RWPE1 (cell line): ENCODE data around the gene TUBB4B.
"Not testable (repeated sequence)": the region's sequence is repeated elsewhere in the genome, so short reads cannot be mapped to it uniquely, and the experiment has no call there.

Source experiments
- CTCF ChIA-PET: fragments of 350-600 bp; sonication (Branson Sonifier 250); formaldehyde crosslinking; extraction: SDS; loops from one replicate; lab custom pipeline; 2021; lab: Yijun Ruan, JAX
- POLR2A ChIA-PET: fragments of 400-600 bp; formaldehyde crosslinking; extraction: SDS; loops from one replicate; lab custom pipeline; 2020; ENCODE audit warnings: antibody characterized with exemption; ENCODE audit not compliant: low non-redundant PET; lab: Yijun Ruan, JAX
- DNase-seq: peaks from one replicate; pipeline ENCODE4 v3.0.0; 2012; ENCODE audit warnings: low spot score
- H3K27ac ChIP-seq: fragments of 450-650 bp; 2 replicates; pipeline ENCODE4 v1.5.1; 2017
- CTCF ChIP-seq: fragments of 450-650 bp; conservative IDR thresholded peaks from 2 replicates; pipeline ENCODE4 v1.5.1; 2017; ENCODE audit warnings: low read depth, mild to moderate bottlenecking

The TUBB4B gene

GRCh38 chr9:137237759-137238726 lies 3.0 kb upstream of the TUBB4B start:
- ChIA-PET CTCF (interaction anchor here (0.6 to 3.3 kb wide), 15 partner anchors 11 to 1236 kb away, joined by 3 to 24 read pairs (median 4); partner anchors contain the start of genes LRRC26, RNF224 and SSNA1), POLR2A (interaction anchor here (0.6 to 1.8 kb wide), 4 partner anchors 13 to 37 kb away, joined by 3 to 7 read pairs (median 4); partner anchors contain the start of gene CYSRT1)
- no peak for TF ChIP-seq CTCF
- no peak for DNase-seq
- peak overlapping the region; percentile 100 for H3K27ac ChIP-seq

GRCh38 chr9:137239541-137240200 lies 1.4 kb upstream of the TUBB4B start:
- POLR2A ChIA-PET = interaction anchor here (0.6 to 2.0 kb wide), 8 partner anchors 13 to 126 kb away, joined by 3 to 9 read pairs (median 4); partner anchors contain the start of genes ANAPC2, CYSRT1, NELFB and SSNA1
- CTCF ChIA-PET = interaction anchor here (0.6 to 2.0 kb wide), 10 partner anchors 8 to 553 kb away, joined by 3 to 8 read pairs (median 4); partner anchors contain the start of genes ENTPD2, NRARP and RNF224

GRCh38 chr9:137240318-137240840 lies 708 bp upstream of the TUBB4B start:
- peak overlapping the region; percentile 100 for H3K27ac ChIP-seq
- POLR2A ChIA-PET = interaction anchor here (0.5 to 2.0 kb wide), 14 partner anchors 14 to 351 kb away, joined by 3 to 9 read pairs (median 4); partner anchors contain the start of genes ANAPC2, MAN1B1, NELFB and SSNA1
- DNase-seq = peak; percentile 64
- peak; percentile 12; the same call in 1 of the 2 replicates for TF ChIP-seq CTCF
- CTCF ChIA-PET = interaction anchor here (0.6 to 2.0 kb wide), 7 partner anchors 9 to 554 kb away, joined by 3 to 8 read pairs (median 4); partner anchors contain the start of genes ENTPD2 and NRARP

More at GRCh38 chr9:137239541-137240200, 1.4 kb upstream of the TUBB4B start:
- peak overlapping the region; percentile 100 for H3K27ac ChIP-seq
- not testable (repeated sequence) for DNase-seq

GRCh38 chr9:137241490-137242268 lies 592 bp downstream of the TUBB4B start:
- TF ChIP-seq CTCF = no peak
- peak; percentile 89 for DNase-seq
- peak overlapping the region; percentile 100 for H3K27ac ChIP-seq
- POLR2A ChIA-PET = interaction anchor here (0.6 to 2.0 kb wide), 9 partner anchors 12 to 53 kb away, joined by 3 to 9 read pairs (median 4); partner anchors contain the start of genes ANAPC2, NELFB, SSNA1 and TOR4A
- CTCF ChIA-PET = interaction anchor here (1.0 to 2.1 kb wide), 3 partner anchors 12 to 15 kb away, joined by 3 to 10 read pairs (median 3); no protein-coding TSS in a partner anchor

- no peak for TF ChIP-seq CTCF
- ChIA-PET CTCF (interaction anchor here (0.7 to 2.1 kb wide), 4 partner anchors 11 to 841 kb away, joined by 3 to 10 read pairs (median 3); no protein-coding TSS in a partner anchor), POLR2A (interaction anchor here (0.6 to 1.6 kb wide), 6 partner anchors 11 to 66 kb away, joined by 3 to 9 read pairs (median 4); partner anchors contain the start of genes ANAPC2, NELFB, SSNA1 and TOR4A)
- DNase-seq = no peak
- H3K27ac ChIP-seq = peak overlapping the region; percentile 100
Observed at GRCh38 chr9:137242269-137243203, 1.4 kb downstream of the TUBB4B start.

- ChIA-PET POLR2A (interaction anchor here (1.3 to 1.6 kb wide), 3 partner anchors 11 to 67 kb away, joined by 4 to 9 read pairs (median 5); partner anchors contain the start of genes ANAPC2, NELFB and SSNA1), CTCF (interaction anchor here (0.7 to 2.1 kb wide), 2 partner anchors 10 to 842 kb away, joined by 3 to 10 read pairs; no protein-coding TSS in a partner anchor)
- DNase-seq = not testable (repeated sequence)
- H3K27ac ChIP-seq = peak overlapping the region; percentile 100
Observed at GRCh38 chr9:137243266-137243625, 2.2 kb downstream of the TUBB4B start.
